Right forelimb (tissue), 1 donor: Measurements from ENCODE around the gene IKZF2.

Experiments
- DNase-seq: peaks from one replicate; pipeline ENCODE4 v3.0.0-alpha.2; 2018

Gene IKZF2

DNA sequence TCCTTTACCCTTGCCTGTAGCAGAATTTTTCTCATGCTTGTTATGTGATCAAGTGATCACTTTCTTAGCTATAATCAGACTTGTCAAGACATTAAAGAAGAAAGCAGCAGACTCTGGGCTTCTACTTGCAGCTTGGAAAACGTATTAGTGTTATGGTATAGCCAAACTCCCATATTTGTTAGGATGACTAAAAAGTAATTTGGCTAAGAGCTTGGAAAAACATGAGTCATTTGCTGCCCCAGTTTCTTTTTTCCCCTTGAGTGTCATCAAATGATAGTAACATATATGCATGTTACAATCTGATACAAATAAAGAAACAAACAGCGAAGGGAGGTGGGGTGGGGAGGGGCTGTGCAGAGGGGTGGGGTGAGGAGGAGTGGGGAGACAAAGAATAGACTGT lies 155.5 kb downstream of the IKZF2 start:
- no peak for DNase-seq

DNA sequence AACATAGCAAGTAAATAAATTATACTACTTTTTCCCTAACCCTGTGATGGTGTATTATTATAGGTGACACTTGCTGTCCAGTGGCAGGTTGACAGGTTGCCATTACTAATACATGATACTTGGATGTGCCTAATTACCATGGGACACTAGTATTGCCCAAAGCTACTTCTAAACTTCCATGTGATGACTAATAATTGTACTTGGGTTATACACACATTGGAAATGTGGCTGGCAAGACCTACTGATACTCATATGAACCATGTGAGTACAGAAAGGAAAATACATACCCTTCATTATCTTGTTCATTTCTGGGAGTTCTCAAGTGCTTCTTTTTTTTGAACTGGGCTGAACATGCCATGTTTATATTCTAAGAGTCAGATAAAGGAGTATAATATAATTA lies 156.4 kb downstream of the IKZF2 start:
- no peak for DNase-seq

DNA sequence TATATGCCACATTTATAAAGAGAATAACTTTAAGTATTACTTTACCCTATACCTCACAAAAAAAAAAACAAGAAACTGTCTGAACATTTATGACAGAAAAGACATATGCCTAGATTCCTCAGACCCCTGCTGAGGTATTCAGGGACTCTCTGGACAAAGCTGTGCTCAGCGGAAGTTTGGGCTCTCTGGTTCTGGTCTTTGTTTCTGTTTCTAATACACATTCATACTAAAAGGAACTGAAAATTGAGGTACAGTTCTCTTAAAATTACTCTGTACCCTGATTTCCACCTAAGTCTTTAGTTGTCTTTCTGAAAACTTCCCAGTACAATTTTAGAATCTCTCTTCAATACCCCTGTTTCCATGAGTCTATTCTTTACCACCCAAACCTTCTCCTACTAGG lies 160.3 kb downstream of the IKZF2 start:
- DNase-seq = no peak

DNA sequence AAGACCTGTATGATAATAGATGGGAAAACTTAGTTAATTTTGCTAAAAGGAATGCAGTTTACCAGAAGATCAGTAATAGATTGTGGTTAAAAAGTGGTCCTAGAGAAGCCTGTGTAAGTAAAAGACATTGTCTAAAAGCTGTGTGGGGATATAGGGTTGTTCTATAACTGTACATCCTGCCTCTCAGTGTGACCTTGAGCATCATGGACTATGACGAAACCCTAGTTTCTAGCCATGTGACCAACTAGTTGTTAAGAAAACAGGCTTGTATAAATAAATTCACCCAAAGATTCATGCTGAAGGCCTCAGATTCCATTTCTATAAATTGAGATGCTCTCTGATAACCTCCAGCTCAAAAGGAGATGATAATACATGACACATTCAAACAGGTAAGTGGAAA lies 160.7 kb downstream of the IKZF2 start:
- no peak for DNase-seq

DNA sequence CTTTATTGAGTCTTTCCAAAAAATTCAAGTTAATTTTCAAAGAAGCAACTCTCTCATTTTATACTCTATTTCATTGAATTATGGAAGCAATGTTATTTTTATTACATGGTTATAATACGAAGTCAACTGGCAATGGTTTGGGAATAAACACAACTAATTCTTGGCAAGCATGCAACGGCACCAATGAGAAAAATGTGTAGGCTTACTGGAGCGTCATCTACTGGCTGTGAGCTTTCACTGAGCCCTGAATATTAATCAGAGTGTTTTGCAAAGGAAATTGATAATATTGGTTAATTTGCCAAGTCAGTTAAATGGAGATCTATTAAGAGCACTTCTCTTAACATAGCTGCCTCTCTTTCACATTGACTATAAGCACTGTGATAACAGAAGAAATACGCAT lies 163.9 kb downstream of the IKZF2 start:
- DNase-seq = no peak

DNA sequence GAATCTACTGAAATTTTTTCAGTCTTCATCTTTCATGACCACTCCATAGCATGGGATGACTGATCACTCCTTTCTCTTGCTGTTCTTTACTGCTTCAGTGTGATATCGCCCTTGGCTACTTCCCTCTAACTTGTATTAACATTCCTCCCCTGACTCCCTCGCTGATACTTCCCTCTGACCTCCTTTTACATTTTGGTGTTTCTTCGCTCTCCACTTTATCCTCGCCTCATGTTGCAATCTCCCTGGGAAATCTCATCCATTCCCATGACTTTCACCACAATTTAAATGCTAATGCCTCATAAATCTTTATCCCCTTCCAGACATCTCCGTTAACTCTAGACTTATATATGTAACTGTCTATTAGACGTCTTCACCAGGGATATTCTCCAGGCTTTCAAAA lies 167.3 kb downstream of the IKZF2 start:
- DNase-seq = no peak

DNA sequence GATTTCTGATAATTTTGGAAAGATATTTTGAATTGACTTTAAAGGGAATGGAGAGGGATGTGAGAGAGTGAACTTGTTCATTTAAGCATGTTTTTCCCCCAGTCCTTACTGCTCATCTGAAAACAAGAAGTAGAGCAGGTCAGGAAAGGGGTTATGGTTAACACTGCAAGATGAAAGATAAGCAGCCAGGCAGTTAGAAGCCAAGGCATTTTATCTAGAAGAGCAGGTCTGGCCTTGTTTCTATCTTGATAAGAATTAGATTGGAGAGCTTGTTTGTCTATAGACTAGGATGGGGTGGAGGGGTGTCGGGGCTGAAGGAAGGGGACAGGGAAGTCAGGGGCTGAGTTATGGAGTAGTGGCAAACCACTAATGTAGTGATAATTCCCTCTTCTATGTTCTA lies 171.6 kb downstream of the IKZF2 start:
- DNase-seq = no peak

DNA sequence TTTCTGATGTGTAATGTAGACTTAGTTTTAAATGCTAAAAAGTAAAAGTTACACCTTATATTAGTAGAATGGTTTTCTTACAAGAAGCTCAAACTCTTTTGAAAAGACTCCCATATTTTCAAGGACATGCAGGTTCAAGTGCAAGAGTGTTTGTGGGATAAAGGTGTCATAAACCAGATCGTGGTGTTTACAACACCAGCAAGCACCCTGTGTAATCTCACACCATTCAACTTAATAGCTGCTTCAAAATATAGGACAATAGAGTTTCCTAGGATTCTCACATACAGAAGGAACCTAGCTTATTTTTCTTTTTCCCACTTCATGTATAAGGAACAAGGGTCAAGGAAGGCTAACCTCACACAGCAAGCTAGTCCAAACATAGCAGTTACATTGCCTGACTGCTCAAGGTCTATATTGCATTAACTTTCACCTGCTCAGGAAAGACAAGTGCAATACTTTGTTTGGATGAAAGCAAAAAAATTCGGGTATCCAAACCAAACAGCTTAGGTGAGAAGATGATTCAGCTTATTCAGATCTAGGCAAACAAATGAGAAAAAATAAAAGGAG lies 172.3 kb downstream of the IKZF2 start:
- DNase-seq = no peak

DNA sequence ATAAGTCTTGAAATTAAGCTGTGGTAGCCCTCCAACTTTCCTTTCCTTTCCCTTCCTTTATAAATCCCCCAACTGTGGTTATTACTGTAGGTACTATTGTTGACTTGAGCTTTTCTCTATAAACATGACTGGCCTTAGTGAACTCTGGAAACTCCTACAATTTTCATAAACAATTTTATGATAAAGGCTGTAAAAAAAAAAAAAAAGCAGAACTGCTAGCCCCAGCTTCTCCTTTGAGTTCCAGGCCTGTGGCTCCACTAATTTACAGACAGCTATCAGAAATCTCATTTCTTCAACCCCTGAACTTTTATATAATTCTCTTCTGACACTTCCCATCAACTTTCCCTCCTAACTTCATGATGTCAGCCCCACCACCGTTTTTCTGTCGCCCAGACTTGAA lies 174.3 kb downstream of the IKZF2 start:
- no peak for DNase-seq

DNA sequence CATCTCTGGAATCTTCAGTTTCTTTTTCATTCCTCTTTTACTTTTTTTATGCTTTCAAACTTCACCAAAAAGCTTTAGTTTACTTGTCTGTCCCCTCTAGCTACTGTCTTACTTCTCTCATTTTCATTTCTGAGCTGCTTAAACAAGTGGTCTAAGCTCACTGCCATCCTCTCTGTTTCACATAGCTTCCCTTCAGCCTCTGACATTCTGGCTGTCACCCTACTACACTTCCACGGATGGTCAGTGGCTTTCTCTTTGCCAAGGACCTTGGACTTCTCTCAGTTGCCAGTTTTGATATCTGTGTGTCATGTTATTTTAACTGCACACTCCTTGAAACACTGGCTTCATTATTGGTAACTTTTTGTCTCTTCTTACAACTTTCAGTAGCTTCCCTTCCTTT lies 176.1 kb downstream of the IKZF2 start:
- DNase-seq = no peak

DNA sequence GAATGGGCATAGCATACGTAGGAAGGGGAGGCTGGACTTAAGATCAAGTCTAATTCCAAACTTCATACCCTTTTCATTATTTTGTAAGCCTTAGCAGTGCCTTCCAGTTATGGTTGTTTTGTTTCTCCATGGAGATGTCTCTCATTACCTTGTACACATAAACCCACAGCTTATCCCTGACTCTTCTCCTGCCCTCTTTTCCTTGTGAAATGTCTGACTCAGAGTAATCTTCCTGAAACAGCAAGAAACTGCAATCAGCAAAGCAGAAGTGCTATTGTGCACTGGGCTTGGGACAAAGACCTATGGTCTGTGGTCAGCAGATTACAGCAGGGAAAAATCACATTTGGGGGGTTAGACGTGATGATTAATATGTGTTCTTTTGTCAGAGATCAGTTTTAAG lies 176.7 kb downstream of the IKZF2 start:
- DNase-seq = no peak

DNA sequence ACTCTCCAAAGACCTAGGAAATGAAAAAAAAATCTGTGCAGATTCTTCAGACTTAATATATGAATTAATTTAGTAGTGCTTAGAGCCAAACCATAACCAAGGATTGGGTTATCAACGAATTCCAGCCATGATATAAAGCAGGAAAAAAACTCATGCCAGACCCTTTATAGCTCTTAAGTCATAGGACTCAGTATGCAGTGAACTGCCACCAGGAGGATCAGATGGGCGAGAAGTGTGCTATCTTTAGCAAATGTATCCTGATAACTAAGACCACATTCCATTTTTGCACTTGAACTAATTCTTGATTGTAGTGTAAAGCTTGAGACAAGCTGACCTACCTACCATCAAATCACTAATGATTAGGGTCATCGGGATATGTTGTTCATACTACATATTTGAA lies 178.1 kb downstream of the IKZF2 start:
- DNase-seq = no peak

DNA sequence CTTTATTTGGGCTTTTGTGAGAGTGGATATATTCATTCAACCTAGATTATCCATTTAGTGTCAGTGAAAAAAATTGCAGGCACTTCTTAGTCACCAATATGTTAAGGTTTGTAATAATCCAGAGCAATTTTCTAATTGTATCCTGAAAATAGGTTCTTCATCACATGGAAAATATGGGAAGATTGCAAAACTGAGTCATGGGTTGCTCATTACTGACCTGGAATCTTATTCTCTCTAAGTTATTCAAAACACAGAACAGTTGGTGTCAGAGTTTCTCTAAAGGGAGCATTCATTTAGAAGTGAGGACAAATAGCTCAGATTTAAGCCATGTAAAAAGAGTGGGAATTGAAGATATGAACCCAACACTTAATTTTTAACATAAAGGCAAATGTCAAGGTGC lies 181.3 kb downstream of the IKZF2 start:
- DNase-seq = no peak

DNA sequence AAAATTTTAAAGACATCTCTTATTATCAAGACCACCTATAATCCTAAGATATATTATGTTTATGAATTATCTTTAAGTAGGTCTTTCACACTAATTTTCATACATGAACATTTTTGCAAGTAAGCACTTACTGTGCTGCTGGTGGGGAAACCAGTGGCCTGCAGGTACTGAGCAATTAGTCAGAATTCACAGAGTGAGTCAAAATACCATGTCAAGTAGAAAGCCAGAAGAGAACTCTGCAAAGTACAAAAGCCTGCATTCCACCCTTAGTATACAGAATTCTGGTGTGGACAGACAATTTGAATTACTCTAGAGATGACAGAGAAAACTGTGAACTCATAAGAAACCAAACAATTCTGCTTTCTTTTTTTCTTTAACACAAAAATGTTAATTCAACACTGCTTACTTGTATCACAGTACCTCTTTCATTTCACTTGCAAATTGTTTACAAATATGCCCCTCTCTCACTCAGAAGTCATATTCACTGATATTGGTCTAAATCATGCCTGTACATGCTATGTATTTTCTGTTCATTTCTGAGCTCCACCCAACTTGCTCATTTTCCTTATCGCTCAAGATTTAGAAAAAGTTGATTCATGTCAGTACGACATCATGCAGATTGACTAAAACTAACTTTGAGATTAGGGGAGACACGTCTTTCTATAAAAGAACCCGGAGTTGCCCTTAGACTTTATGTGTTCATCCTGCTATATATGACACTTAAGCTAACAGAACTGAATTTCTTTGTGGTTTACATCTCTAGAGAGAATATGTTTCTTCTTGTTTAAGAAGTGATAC lies 182.9 kb downstream of the IKZF2 start:
- DNase-seq = no peak

DNA sequence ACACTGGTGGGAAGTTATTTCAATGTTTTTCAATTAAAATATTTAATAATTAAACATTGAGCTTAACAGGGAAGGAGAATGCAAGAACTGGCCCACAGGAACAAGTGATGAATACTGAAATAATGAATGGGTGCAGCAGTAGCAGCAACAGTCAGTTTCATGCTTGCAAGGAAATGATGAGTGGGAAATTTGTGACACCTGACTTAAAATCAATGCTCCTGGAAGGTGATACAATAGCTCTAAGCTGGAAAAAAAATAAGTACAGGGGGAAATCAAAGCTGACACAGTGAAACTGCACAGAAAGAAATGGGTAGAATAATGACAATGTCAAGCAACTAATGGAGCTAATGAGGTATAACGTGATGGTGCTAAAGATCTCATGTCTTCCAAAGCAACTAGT lies 184.5 kb downstream of the IKZF2 start:
- no peak for DNase-seq

DNA sequence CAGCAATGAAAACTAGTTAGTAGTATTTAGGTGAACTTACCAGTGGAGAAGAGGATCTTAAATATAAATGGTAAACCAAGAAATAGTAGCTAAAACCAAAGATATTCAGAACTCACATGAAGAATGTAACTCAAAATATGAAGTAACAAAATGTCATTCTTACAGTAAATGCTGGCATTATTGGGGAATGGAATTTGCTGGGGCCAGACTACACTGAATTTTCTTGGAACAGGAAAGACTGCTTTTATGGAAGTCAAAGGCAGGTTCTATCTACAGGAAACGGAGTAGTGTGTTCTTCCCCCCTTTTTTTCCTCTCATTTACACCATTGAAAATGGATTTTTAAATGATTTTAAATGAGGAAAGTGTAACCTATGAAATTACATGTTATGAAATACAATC lies 188.7 kb downstream of the IKZF2 start:
- DNase-seq = no peak

DNA sequence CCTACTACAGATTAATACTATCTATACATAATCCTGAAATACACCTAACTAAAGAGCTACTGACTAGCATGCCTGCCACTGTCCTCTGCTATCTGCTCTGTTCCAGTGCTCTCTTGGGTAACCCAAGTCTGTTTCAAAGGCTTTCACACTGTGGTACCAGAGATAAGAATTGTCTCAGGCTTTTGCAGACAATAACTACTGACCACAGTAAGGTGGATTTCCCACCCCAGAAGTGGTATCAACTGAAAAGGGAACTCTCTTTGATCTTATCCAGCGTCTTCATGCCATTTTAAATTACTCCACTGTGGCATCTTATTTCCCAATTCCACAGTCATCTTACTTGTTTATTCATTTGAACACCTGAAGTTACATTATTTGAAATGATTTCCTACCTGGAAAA lies 190.2 kb downstream of the IKZF2 start:
- no peak for DNase-seq

DNA sequence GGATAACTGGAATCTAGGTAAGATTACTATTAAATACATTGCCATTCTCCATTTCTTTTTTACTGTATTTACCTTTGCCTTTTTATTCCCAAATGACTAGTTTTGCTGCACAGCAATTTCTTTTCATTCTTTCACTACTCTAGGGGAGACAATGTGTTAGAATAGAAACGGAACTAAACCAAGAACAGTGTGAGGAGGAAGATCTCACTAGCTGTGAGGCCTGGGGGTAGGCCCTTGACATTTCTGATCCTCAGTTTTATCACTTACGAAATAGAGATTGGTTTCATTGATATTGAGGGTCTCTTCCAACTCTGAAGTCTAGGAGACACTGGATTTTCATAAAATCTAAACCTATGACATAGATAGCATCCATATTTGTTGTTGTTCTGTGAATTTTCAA lies 191.1 kb downstream of the IKZF2 start:
- no peak for DNase-seq

DNA sequence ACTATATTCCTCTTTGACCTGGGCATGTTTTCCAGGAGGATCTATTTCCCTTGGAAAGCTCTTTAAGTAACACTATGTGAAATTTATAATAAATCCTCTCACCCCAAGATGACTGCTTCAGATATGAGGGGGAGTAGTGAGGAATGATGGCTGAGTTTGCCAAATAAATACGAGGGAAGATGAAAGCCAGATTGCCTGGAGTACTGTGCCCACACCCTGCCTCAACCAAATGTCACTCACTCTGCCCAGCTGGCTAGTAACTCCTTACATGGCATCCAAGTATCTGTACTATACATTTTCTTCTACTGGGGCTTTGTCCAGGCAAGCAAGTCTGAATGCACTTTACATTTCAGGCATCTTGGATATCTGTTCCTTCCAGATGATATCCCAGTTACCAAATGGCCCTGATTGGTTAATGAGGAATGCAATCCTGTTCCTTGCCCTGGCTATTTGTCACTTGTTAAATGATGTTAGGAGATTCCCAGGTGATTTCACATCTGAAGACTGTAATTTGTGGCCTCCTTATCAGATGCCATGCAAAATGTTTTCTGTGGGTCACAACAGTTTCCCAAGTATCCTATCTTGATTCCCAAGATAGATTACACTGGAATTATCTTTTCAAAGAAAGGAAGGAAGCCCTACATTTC lies 191.8 kb downstream of the IKZF2 start:
- no peak for DNase-seq

DNA sequence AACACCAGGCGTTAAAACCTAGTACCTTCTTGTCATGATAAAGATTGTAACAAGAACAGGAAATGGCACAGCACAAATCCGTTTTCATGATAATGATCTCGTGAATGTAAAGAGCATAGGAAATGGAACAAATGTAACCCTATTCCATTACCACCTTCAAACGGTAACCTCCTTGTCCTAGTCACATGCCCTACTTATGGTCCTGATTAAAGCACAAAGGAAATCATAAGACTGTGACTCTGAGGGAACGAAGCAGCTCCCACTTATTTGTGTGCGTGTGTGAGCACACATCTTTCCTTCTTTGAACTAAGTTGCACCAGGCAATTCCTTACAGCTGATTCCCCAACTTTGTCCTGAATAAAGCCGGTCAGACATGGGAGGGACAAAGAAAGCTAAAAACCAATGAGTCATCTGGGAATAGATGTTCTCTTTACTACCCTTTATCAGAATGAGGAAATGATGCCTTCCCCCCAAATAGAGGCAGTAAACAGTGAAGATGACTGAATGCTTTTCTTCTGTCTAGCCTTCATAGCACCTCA lies 192.6 kb downstream of the IKZF2 start:
- DNase-seq = no peak

DNA sequence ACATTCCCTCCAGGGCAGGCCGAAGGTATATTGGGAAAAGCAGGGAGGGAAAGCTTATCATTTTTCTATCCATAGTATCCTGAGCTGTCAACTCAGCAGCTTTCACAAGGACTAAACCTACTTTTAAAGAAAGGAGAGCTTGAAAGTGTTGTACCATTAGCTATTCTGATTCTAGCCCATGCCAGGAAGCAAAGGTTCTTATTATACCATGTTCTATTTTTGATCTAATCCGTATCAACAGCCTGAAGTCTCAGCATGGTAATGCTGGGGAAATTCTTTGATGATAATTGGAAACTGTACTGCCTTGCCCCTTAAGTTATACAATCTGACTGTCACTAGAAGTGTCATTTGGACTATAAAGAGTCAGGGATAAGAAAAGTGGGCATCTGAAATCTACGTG lies 193.3 kb downstream of the IKZF2 start:
- DNase-seq = no peak

DNA sequence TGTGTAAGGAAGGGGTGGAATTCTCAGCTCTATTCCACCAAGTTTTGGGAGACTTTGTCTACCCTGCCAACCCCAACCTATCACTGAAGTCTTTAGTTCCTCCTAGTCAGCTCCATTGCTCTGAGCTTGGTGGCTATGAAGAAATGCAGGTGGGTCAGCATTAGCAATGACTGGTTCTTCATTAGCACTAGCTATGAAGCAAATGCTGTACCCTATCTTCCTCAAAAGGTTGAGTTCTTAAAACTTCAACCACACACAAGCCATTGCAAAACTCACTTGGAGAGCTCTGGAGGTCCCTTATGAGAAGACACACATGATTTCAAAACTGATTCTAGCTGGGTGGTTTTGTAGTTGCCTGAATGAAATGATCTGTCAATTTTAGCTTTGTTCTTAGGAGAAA lies 193.8 kb downstream of the IKZF2 start:
- DNase-seq = no peak

DNA sequence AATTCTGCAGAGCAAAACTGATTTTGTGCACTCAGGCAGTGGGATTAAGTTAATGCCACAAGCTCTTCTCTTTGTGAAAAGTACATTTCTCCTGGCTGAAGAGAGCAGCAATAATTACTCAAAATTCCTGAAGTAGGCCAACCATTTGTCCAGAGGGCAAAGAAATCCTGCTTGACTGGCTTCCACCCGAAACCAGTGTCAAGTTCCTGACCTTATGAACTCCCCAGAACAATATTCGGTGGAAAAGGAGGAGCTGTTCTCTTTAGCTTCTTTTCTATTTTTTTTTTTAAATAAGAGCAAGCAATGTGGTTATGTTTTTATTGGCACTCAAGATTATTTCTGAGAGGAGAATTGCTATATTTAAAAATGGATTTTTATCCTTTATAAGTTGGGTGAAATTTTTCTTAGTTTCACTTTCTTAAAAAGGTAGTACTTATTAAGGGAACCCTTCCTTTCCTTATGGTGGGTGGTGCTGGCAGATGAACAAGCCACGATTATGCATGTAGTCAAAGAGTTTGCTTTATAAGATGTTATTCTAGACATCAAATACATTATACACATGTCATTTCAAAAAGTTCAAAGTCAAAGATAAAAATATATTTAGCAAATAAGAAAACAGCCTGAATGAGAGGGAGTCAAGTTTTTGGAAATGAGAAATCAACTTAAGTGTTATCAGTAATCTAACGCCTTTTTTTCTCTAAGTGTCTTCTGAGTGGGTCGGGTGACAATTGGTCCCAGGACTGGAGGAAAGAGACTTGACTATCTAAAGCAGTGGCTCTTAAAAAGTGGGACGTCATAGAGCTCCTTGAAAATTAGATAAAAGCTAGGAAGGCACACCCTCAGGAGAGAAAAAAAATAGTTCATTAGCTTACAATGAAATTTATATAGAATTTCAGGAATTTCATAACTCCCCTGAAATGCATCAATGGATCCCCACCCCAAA lies 194.5 kb downstream of the IKZF2 start:
- DNase-seq = no peak
